PFSK-1 (cell line): ENCODE measurements around the gene BCL2L11.

Experiments used
- POLR2AphosphoS5 ChIP-seq: IDR thresholded peaks from 2 replicates; pipeline ENCODE4 v1.6.1; 2012; ENCODE audit warnings: low read depth, mild to moderate bottlenecking, control low read depth, low read length, moderate library complexity
- TAF1 ChIP-seq: IDR thresholded peaks from 2 replicates; pipeline ENCODE4 v1.6.1; 2012; ENCODE audit warnings: low read length, control low read depth, borderline replicate concordance; ENCODE audit not compliant: insufficient read depth

DNA sequence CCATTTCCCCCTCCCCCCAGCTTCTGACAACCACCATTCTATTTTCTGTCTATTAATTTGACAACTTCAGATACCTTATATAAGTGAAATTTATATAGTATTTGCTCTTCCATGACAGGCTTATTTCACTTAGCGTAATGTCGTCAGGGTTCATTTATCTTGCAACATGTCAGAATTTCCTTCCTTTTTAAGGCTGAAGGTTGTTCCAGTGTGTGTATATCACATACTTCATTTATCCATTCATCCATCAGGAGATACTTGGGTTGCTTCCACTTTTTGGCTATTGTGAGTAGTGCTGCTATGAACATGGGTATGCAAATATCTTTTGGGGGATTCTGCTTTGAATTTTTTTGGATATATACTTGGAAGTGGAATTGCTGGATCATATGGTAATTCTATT lies 7.4 kb downstream of the BCL2L11 start:
- TF ChIP-seq TAF1 = no peak
- TF ChIP-seq POLR2AphosphoS5 = no peak
